ENCODE data around the gene FMOD.
"Not testable (repeated sequence)": the region's sequence is repeated elsewhere in the genome, so short reads cannot be mapped to it uniquely, and the experiment has no call there.

The FMOD gene

DNA sequence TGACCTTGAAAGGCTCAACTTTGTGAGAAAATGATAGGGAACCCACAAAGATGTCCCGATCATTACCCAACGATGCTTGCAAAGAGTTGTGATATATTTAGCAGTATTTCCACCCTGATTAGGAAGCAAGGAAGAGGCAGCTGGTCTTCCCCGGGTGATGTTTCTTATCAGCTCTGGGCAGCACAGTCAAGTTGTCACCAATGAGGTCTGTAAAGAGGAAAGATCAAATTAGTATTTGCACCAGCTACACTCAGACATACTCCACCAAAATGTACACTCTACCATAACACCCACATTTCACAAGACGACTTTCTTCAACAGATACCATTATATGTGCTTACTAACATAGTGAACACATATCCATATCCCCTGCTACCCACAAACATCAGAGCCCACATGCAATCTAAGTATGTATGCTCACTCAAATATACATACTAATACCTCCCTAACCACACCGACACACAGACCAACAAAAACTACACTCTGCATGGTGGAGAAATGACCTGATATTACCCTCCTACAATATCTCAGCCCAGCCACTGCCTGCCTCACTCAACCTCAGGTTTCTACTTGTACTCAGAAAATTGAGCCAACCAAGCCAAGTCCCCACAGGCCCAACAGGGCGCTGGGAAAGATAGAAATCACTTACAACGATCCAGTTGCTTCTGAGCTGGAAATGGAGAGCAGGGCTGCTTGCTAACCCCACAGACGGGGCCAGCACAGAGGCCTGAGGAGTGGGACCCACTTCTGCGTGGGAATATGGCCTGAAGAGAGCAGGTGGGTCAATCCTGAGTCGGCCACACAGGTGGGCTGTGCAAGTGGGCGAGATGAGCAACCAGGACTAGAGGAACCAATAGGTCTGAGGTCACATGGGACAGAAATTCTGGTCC is 50.2 kb downstream of the FMOD start:
- Histone ChIP-seq H3K9ac (ENCODE audit: low read depth, low read length) (no peak overlapping the region), H3K4me3 (ENCODE audit: low read length) (no peak overlapping the region), H3K27me3 (ENCODE audit: insufficient read depth, low read length) (peaks cover 70% of the 10 kb centered on the region), H3K4me1 (ENCODE audit: insufficient read depth, low read length) (peaks cover 5% of the 10 kb centered on the region; the same call in 1 of the 2 replicates), H3K27ac (ENCODE audit: low read length) (no peak overlapping the region), H3K36me3 (ENCODE audit: insufficient read depth, low read depth, low read length) (no peaks in the 10 kb centered on the region), H3K9me3 (ENCODE audit: insufficient read depth, low read depth, low read length) (no peaks in the 10 kb centered on the region; the same call in 1 of the 2 replicates)

DNA sequence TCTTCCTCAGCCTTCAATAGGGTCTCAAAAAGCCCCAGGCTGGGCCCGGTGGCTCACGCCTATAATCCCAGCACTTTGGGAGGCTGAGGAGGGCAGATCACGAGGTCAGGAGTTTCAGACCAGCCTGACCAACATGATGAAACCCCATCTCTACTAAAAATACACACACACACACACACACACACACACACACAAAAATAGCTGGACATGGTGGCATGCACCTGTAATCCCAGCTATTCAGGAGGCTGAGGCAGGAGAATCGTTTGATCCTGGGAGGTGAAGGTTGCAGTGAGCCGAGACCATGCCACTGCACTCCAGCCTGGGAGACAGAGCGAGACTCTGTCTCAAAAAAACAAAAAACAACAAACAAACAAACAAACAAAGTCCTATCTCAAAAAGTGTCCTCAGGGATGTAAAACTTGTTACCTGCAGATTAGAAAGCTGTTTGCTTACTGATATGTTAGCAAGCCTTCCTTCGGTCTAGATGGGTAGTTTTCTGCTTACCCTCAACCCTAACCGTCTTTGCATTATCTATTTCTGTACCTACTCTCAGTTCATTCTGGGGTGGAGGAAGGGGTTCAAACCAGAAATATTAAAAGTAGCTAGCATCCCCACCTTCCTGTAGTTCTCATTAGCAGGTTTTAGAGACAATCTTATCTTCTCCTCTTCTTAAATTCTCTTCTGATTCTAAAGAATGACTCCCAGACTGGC is 51.0 kb downstream of the FMOD start:
- H3K9ac ChIP-seq (ENCODE audit: low read depth, low read length); H3K36me3 ChIP-seq (ENCODE audit: insufficient read depth, low read depth, low read length); H3K4me1 ChIP-seq (ENCODE audit: insufficient read depth, low read length); H3K27ac ChIP-seq (ENCODE audit: low read length); H3K9me3 ChIP-seq (ENCODE audit: insufficient read depth, low read depth, low read length); H3K4me3 ChIP-seq (ENCODE audit: low read length): not testable (repeated sequence)
- H3K27me3 ChIP-seq (ENCODE audit: insufficient read depth, low read length): peaks cover 70% of the 10 kb centered on the region

DNA sequence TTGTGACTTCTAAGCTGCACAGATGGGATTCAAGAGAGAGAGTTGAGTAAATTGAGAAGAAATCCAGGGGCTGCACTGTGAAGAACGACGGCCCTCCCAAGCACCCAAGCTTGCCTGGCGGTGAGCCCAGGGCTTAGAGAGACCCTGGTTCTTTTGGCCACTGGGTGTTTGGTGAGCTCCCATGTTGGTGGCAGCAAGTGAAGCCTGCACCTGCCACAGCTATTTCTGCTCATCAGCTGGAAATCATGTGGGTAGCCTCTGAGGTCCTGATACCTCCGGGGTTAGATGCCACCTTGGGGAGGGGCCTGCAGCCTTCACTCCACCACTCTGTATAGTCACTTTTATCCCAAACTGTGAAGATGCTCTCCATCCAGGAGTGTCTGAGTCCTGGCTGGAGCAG is 51.8 kb downstream of the FMOD start:
- Histone ChIP-seq H3K27ac (ENCODE audit: low read length) (no peak overlapping the region), H3K27me3 (ENCODE audit: insufficient read depth, low read length) (peaks cover 66% of the 10 kb centered on the region), H3K9ac (ENCODE audit: low read depth, low read length) (no peak overlapping the region), H3K4me1 (ENCODE audit: insufficient read depth, low read length) (no peaks in the 10 kb centered on the region), H3K9me3 (ENCODE audit: insufficient read depth, low read depth, low read length) (no peaks in the 10 kb centered on the region; the same call in 1 of the 2 replicates), H3K4me3 (ENCODE audit: low read length) (no peak overlapping the region), H3K36me3 (ENCODE audit: insufficient read depth, low read depth, low read length) (no peaks in the 10 kb centered on the region)

DNA sequence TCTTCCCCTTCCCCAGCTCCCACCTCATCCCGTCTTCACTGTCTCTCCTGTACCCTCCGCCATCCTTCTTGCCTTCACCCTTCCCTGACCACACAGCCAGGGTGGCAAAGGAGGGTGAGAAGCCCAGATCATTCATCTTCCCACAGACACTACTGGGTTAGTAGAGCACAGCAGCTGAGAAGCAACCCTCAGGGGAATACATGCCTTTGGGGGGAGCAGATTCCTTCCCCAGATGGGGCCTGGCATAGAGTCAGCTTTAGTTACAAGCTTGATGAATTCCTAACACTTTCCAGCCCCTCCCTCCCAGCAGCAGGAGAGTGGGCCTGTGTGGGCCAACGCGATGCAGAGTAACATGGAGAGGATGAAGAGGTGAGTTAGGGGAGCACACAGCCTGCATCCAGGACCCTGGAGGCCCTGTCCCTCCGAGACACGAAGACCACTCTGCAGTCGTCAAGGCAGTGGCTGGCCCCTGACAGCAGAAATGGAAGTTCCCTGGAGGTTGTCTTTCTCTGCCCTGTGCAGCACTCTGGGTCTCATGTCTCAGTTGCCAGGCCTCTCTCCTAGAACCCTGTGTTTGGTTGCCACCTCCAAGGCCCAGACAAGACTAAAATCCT is 54.4 kb downstream of the FMOD start:
- Histone ChIP-seq H3K9me3 (ENCODE audit: insufficient read depth, low read depth, low read length) (no peaks in the 10 kb centered on the region; the same call in 1 of the 2 replicates), H3K27me3 (ENCODE audit: insufficient read depth, low read length) (peaks cover 56% of the 10 kb centered on the region), H3K9ac (ENCODE audit: low read depth, low read length) (no peak overlapping the region), H3K36me3 (ENCODE audit: insufficient read depth, low read depth, low read length) (no peaks in the 10 kb centered on the region), H3K27ac (ENCODE audit: low read length) (no peak overlapping the region), H3K4me3 (ENCODE audit: low read length) (no peak overlapping the region), H3K4me1 (ENCODE audit: insufficient read depth, low read length) (no peaks in the 10 kb centered on the region)

DNA sequence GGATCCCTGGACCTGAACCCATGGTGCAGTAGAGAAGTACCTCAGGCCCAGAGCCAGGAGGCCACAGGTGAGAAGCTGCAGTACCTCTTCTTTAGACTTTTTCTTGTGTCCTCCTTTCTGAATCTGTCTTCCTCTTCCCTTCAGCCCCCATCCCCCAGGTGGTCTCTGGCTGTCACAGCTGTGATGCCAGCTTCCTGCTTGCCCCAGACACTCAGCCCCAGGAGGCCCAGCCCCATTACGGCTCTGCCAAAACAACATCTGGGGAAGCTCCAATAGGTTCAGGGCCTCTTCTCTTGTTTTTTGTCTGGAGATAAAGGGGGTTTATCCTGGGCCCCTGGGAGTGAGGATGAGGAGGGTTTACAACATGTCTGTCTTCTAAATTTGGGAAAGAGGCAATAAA is 55.1 kb downstream of the FMOD start:
- H3K36me3 ChIP-seq (ENCODE audit: insufficient read depth, low read depth, low read length): no peaks in the 10 kb centered on the region
- peaks cover 5% of the 10 kb centered on the region; the same call in 1 of the 2 replicates for H3K4me1 ChIP-seq (ENCODE audit: insufficient read depth, low read length)
- H3K27me3 ChIP-seq (ENCODE audit: insufficient read depth, low read length): peaks cover 52% of the 10 kb centered on the region
- H3K9me3 ChIP-seq (ENCODE audit: insufficient read depth, low read depth, low read length): no peaks in the 10 kb centered on the region; the same call in 1 of the 2 replicates
- H3K4me3 ChIP-seq (ENCODE audit: low read length): no peak overlapping the region
- no peak overlapping the region for H3K9ac ChIP-seq (ENCODE audit: low read depth, low read length)
- no peak overlapping the region for H3K27ac ChIP-seq (ENCODE audit: low read length)

DNA sequence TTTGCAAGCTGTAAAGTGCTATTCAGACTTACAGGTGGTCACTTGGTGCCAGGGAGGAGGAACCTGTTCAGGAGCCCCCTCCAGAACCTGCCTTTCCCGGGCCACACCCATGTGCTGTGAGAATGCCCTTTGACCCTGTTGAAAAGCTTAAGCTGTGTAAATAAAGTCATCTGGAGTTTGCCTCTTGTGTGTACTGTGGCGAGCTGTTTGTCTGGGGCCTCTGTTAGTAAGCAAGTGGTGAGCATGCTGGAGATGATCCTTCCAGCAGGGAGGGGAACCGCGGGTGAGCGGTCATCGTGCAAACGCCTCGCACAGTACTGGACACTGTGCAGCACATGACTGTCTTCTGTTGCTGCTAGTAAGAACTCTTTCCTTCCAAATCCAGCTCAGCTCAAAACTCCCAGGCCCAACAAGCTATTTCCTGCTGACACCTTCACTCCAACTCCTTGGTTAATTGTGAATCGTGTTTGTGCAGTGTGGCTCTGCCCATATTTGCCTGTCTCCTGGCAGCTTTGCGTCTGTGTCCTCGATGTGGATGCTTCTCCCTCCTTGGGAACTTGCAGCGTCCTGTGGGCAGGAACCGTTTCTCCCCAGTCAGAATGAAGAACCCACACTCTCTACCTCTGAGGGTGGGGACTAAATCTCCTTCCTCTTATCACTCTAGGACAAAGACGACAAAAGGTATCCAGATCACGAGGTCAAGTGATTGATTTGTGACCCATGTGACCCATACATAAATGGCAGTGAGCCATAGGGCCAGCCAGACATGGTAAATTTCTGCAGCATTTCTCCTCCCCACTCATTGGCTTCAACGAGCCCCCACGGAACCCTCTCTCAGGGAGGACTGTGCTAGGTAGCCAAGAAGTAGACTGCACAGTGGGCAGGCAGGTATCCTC is 59.5 kb downstream of the FMOD start:
- Histone ChIP-seq H3K9me3 (ENCODE audit: insufficient read depth, low read depth, low read length) (no peaks in the 10 kb centered on the region; the same call in 1 of the 2 replicates), H3K27ac (ENCODE audit: low read length) (no peak overlapping the region), H3K4me1 (ENCODE audit: insufficient read depth, low read length) (peaks cover 30% of the 10 kb centered on the region; the same call in 1 of the 2 replicates), H3K36me3 (ENCODE audit: insufficient read depth, low read depth, low read length) (no peaks in the 10 kb centered on the region), H3K27me3 (ENCODE audit: insufficient read depth, low read length) (peaks cover 58% of the 10 kb centered on the region), H3K9ac (ENCODE audit: low read depth, low read length) (peak overlapping the region; percentile 61; the same call in 1 of the 2 replicates), H3K4me3 (ENCODE audit: low read length) (peak overlapping the region; percentile 55; the same call in 1 of the 2 replicates)

All from iPS-20b (cell line).